HCT116 (cell line): ENCODE measurements around the gene PPP1R16B. TPM values are rescaled to one million over a fixed set of nuclear protein-coding genes. Genes with fewer than 3 reads are reported as not detected.

Source experiments
- ATAC-seq: fragments of 200-7000 bp; cut with Tn5 transposase; 2 replicates; pipeline ENCODE4 v1.9.1; 2020; ENCODE audit warnings: mild to moderate bottlenecking, moderate library complexity
- BruUV-seq: library from RNA; stranded (reverse); fragments of 400-500 nt; replicated peaks from 2 replicates; lab custom pipeline; 2021; lab: Mats Ljungman, UMichigan
- CTCF ChIA-PET: fragments of 300-600 bp; sonication (Branson Sonifier 250); formaldehyde crosslinking; loops from one replicate; lab custom pipeline; 2021; ENCODE audit warnings: antibody characterized with exemption; lab: Charles Lee
- POLR2A ChIA-PET: fragments of 300-600, 350-600 bp; sonication (Branson Sonifier 250); formaldehyde crosslinking; loops from one replicate; lab custom pipeline; 2021; ENCODE audit warnings: antibody characterized with exemption; lab: Charles Lee
- RAD21 ChIA-PET, 2 experiments: fragments of 300-600 bp; sonication (Branson Sonifier 250); formaldehyde crosslinking; loops; one replicate each; lab custom pipeline; 2023; ENCODE audit warnings: low total read pairs in 2 of 2; ENCODE audit not compliant: uncharacterized antibody in 2 of 2, unreplicated experiment in 2 of 2, low non-redundant PET in 1 of 2; lab: Charles Lee
- DNase-seq: peaks from one replicate; pipeline ENCODE4 v3.0.0-alpha.2; 2010; ENCODE audit warnings: low read depth, low spot score
- H2AFZ ChIP-seq: fragments of 200-600 bp; shearing (Covaris generic), sonication (generic); 2 replicates; pipeline ENCODE4 v1.6.1; 2017; ENCODE audit warnings: low read depth, mixed run types, mixed read lengths, antibody characterized with exemption, low read length; ENCODE audit not compliant: poor library complexity, severe bottlenecking
- H3K27ac ChIP-seq: 2 replicates; pipeline ENCODE4 v1.5.1; 2012; ENCODE audit warnings: low read depth, low read length
- H3K27me3 ChIP-seq: fragments of 200-600 bp; sonication (generic); 2 replicates; pipeline ENCODE4 v1.6.1; 2016; ENCODE audit warnings: mixed run types, low read length, mixed read lengths; ENCODE audit not compliant: insufficient read depth
- H3K36me3 ChIP-seq, 2 experiments: fragments of 200-500 bp in 1 of 2; fragments of 200-600 bp in 1 of 2; sonication (Bioruptor generic) in 1 of 2; sonication (generic) in 1 of 2; 2 replicates each; pipeline versions ENCODE4 v1.5.1 to v1.6.1; 2014 to 2016; ENCODE audit warnings: low read length in 2 of 2, inconsistent platforms in 1 of 2, mixed read lengths in 1 of 2, mixed run types in 1 of 2; ENCODE audit not compliant: insufficient read depth in 2 of 2, control insufficient read depth in 1 of 2
- H3K4me1 ChIP-seq, 2 experiments: fragments of 200-600 bp in 1 of 2; sonication (generic) in 1 of 2; 2 replicates each; pipeline versions ENCODE4 v1.5.1 to v1.6.1; 2012 to 2017; ENCODE audit warnings: low read length in 2 of 2, inconsistent platforms in 1 of 2, mild to moderate bottlenecking in 1 of 2, mixed read lengths in 1 of 2, mixed run types in 1 of 2, moderate library complexity in 1 of 2; ENCODE audit not compliant: insufficient read depth in 2 of 2, control insufficient read depth in 1 of 2
- H3K4me2 ChIP-seq: fragments of 200-600 bp; sonication (generic); 2 replicates; pipeline ENCODE4 v1.6.1; 2017; ENCODE audit warnings: mixed run types, low read length, mixed read lengths
- H3K4me3 ChIP-seq, 2 experiments: fragments of 200-600 bp in 1 of 2; sonication (generic) in 1 of 2; replicated peaks in 1 of 2; 2 replicates each; pipeline ENCODE4 v1.5.1; 2011 to 2016; ENCODE audit warnings: low read length in 2 of 2, control low read depth in 1 of 2, low read depth in 1 of 2, mild to moderate bottlenecking in 1 of 2, mixed read lengths in 1 of 2, mixed run types in 1 of 2
- H3K79me2 ChIP-seq: fragments of 200-600 bp; sonication (generic); 2 replicates; pipeline ENCODE4 v1.6.1; 2017; ENCODE audit warnings: mild to moderate bottlenecking, mixed run types, low read length, moderate library complexity, mixed read lengths; ENCODE audit not compliant: insufficient read depth
- H3K9ac ChIP-seq: fragments of 200-600 bp; sonication (generic); 2 replicates; pipeline ENCODE4 v1.6.1; 2016; ENCODE audit warnings: low read length, mixed read lengths
- H3K9me2 ChIP-seq: fragments of 200-600 bp; sonication (generic), shearing (Covaris generic); 2 replicates; pipeline ENCODE4 v1.6.1; 2017; ENCODE audit warnings: mixed run types, mild to moderate bottlenecking, moderate library complexity; ENCODE audit not compliant: insufficient read depth
- H3K9me3 ChIP-seq, 2 experiments: fragments of 200-500 bp in 1 of 2; fragments of 200-600 bp in 1 of 2; sonication (Bioruptor generic) in 1 of 2; sonication (generic) in 1 of 2; 2 replicates each; pipeline ENCODE4 v1.6.1; 2014 to 2017; ENCODE audit warnings: low read length in 2 of 2, mixed read lengths in 2 of 2, inconsistent platforms in 1 of 2, low read depth in 1 of 2, mild to moderate bottlenecking in 1 of 2, mixed run types in 1 of 2, moderate library complexity in 1 of 2; ENCODE audit not compliant: control insufficient read depth in 1 of 2, insufficient read depth in 1 of 2
- H4K20me1 ChIP-seq: fragments of 200-600 bp; sonication (generic), shearing (Covaris generic); 2 replicates; pipeline ENCODE4 v1.6.1; 2017; ENCODE audit warnings: mixed run types, mild to moderate bottlenecking, moderate library complexity; ENCODE audit not compliant: insufficient read depth
- ATF3 ChIP-seq: IDR thresholded peaks from 2 replicates; pipeline ENCODE4 v1.6.1; 2012
- CBX3 ChIP-seq: IDR thresholded peaks from 2 replicates; pipeline ENCODE4 v1.6.1; 2012; ENCODE audit warnings: low read depth
- EGR1 ChIP-seq: IDR thresholded peaks from 2 replicates; pipeline ENCODE4 v1.6.1; 2012; ENCODE audit warnings: low read depth
- ELF1 ChIP-seq: IDR thresholded peaks from 2 replicates; pipeline ENCODE4 v1.6.1; 2012; ENCODE audit warnings: low read depth, borderline replicate concordance
- JUND ChIP-seq: IDR thresholded peaks from 2 replicates; pipeline ENCODE4 v1.6.1; 2012
- MAX ChIP-seq: IDR thresholded peaks from 2 replicates; pipeline ENCODE4 v1.6.1; 2012
- POLR2A ChIP-seq: IDR thresholded peaks from 2 replicates; pipeline ENCODE4 v1.7.0; 2011; ENCODE audit warnings: borderline replicate concordance; ENCODE audit not compliant: insufficient read depth, insufficient read length; ENCODE audit errors: extremely low read depth
- POLR2AphosphoS5 ChIP-seq: IDR thresholded peaks from 2 replicates; pipeline ENCODE4 v1.6.1; 2011; ENCODE audit warnings: mild to moderate bottlenecking, low read depth, low read length, moderate library complexity
- RAD21 ChIP-seq: IDR thresholded peaks from 2 replicates; pipeline ENCODE4 v1.6.1; 2012; ENCODE audit warnings: low read depth, mild to moderate bottlenecking
- REST ChIP-seq: IDR thresholded peaks from 2 replicates; pipeline ENCODE4 v1.6.1; 2012; ENCODE audit warnings: low read depth
- SP1 ChIP-seq: IDR thresholded peaks from 2 replicates; pipeline ENCODE4 v1.6.1; 2012; ENCODE audit warnings: low read depth
- SRF ChIP-seq: IDR thresholded peaks from 2 replicates; pipeline ENCODE4 v1.6.1; 2012; ENCODE audit warnings: low read depth
- TCF7L2 ChIP-seq: IDR thresholded peaks from 2 replicates; pipeline ENCODE4 v1.7.0; 2011; ENCODE audit warnings: borderline replicate concordance, inconsistent platforms; ENCODE audit not compliant: insufficient read depth, insufficient read length; ENCODE audit errors: extremely low read depth
- YY1 ChIP-seq: IDR thresholded peaks from 2 replicates; pipeline ENCODE4 v1.6.1; 2011; ENCODE audit warnings: low read length, low read depth, moderate library complexity, mild to moderate bottlenecking; ENCODE audit not compliant: insufficient replicate concordance; ENCODE audit errors: extremely low read depth
- ZBTB33 ChIP-seq: IDR thresholded peaks from 2 replicates; pipeline ENCODE4 v1.6.1; 2011; ENCODE audit warnings: mild to moderate bottlenecking, low read length, moderate library complexity; ENCODE audit not compliant: insufficient replicate concordance; ENCODE audit errors: extremely low read depth
- ZNF274 ChIP-seq: fragments of 200-500 bp; sonication (Bioruptor generic); IDR thresholded peaks from 2 replicates; pipeline ENCODE4 v1.6.1; 2014; ENCODE audit warnings: mild to moderate bottlenecking, low read depth, low read length, inconsistent platforms
- intact Hi-C: fragments of 100-400 bp; cut with micrococcal nuclease; formaldehyde crosslinking; loops from 2 replicates; pipeline ENCODE4 v1.10.0; 2022
- total RNA-seq: library from RNA; stranded (reverse); gene quantifications from one replicate; pipeline ENCODE4 v1.2.1, GENCODE V29; 2021; ENCODE audit not compliant: unreplicated experiment

PPP1R16B gene
- total RNA-seq, 1 experiment from 2014 or later = 0.52 TPM

GRCh38 chr20:38881806-38882440, 76.4 kb downstream of the PPP1R16B start:
- Histone ChIP-seq H3K79me2 (no peaks in the 10 kb centered on the region), H3K4me3 (no peak overlapping the region), H2AFZ (no peak overlapping the region), H3K4me2 (no peak overlapping the region), H3K9me2 (no peaks in the 10 kb centered on the region), H4K20me1 (no peaks in the 10 kb centered on the region), H3K9me3 (no peaks in the 10 kb centered on the region), H3K27ac (no peak overlapping the region), H3K27me3 (peaks cover 4% of the 10 kb centered on the region; the same call in 1 of the 2 replicates), H3K36me3 (no peaks in the 10 kb centered on the region), H3K4me1 (peaks cover 2 to 6% of the 10 kb centered on the region in 2 experiments; a peak in 2 of 4 replicates)
- no peak for ATAC-seq
- intact Hi-C loops = no loop called here
- ChIA-PET POLR2A (no interaction called here), RAD21 (no interaction called here), CTCF (no interaction called here)
- no TSS peak for BruUV-seq
- no peak for DNase-seq
- TF ChIP-seq RAD21 (no peak), ATF3 (no peak), POLR2A (no peak), SRF (no peak), REST (no peak), ELF1 (no peak), POLR2AphosphoS5 (no peak), MAX (no peak), ZBTB33 (no peak), JUND (no peak), CBX3 (no peak), TCF7L2 (no peak), SP1 (no peak), EGR1 (no peak), ZNF274 (no peak), YY1 (no peak)
- TF ChIP-seq, all 23 proteins: peak for 0
- H3K9ac ChIP-seq = no peak overlapping the region
